Activated CD8-positive, alpha-beta memory T cell treated with anti-CD3 and anti-CD28 coated beads for 4 hours (primary cell): ENCODE results near the gene NPIPA1.
"Not testable (repeated sequence)": the region's sequence is repeated elsewhere in the genome, so short reads cannot be mapped to it uniquely, and the experiment has no call there.

Source experiments
- DNase-seq, 2 donors: peaks; one replicate each; pipeline ENCODE4 v3.0.0-alpha.2; 2020; ENCODE audit warnings: low read depth in 2 of 2

Gene NPIPA1

DNA sequence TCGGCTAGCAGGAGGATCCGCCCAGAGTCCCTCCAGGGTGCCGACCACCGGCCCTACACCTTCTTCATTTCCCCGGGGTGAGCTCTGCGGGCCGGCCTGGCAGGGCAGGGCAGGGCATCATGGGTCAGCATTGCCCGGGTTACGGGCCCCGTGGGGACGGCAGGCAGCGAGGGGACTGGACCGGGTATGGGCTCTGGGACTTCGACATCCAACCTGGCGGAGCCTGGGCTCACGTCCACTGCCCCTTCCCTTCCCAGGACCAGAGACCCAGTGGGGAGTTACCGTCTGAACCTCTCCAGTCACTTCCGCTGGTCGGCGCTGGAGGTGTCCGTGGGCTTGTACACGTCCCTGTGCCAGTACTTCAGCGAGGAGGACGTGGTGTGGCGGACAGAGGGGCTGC lies 7.0 kb upstream of the NPIPA1 start:
- not testable (repeated sequence) for DNase-seq

DNA sequence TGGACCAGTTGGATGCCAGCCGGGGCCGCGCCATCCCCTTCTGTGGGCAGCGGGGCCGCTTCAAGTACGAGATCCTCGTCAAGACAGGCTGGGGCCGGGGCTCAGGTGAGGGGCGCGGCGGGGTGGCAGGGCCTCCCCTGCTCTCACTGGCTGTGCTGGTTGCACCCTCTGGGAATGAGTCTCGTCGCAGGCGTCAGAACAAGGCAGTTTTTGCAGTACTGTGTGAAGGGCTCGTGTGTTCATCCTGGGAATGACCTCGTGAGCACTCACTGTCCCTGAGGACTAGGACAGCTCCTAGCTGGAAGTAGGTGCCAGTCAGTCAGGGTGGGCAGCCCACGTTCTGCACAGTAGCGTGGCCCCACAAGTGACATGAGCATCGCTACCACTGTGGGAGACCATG lies 6.3 kb upstream of the NPIPA1 start:
- not testable (repeated sequence) for DNase-seq

DNA sequence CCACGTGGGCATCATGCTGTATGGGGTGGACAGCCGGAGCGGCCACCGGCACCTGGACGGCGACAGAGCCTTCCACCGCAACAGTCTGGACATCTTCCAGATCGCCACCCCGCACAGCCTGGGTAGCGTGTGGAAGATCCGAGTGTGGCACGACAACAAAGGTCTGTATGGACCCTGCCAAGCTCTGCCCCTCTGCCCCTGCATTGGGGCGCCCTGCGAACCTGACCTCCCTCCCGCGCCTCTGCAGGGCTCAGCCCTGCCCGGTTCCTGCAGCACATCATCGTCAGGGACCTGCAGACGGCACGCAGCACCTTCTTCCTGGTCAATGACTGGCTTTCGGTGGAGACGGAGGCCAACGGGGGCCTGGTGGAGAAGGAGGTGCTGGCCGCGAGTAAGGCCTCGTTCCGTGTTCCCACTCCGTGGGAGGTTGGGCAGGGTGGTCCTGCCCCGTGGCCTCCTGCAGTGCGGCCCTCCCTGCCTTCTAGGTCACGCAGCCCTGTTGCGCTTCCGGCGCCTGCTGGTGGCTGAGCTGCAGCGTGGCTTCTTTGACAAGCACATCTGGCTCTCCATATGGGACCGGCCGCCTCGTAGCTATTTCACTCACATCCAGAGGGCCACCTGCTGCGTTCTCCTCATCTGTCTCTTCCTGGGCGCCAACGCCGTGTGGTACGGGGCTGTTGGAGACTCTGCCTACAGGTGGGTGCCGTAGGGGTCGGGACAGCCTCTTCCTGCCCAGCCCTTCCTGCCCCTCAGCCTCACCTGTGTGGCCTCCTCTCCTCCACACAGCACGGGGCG lies 4.5 kb upstream of the NPIPA1 start:
- DNase-seq = not testable (repeated sequence)

DNA sequence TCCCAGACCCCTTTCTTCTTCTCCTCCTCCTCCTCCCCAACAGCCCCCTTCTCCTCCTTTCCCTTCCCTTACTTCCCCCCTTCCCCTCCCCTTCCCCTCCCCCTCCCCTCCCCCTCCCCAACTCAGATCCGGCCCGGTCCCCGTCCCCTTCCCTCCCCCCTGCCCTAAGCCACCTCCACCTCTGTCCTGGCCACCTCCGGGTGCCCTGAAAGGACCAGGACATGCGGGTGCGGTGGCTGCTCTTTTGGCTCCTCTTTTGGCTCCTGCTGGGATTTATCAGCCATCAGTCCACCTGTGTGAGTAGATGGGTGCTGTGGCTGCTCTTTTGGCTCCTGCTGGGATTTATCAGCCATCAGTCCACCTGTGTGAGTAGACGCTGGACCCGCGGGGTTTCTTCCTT lies 751 bp downstream of the NPIPA1 start:
- DNase-seq = not testable (repeated sequence)

DNA sequence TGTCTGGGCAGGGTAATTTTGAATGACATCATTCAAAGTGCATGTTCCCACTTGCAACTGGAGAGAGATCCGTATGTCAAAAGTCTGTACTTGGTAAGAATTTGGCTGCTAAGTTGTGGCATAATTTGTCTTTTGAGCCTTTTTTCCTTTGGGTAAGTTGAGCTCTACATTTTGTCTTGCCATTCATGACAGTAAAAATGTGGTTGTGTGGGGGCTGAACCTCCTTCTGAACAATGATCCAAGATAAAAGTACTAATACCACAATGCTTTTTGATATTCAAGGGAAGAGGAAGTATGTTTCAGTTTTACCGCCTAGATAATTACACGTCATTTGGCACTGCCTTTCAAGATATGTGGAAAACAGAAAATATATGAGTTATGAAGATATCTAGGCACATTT lies 5.4 kb downstream of the NPIPA1 start:
- DNase-seq = not testable (repeated sequence)

DNA sequence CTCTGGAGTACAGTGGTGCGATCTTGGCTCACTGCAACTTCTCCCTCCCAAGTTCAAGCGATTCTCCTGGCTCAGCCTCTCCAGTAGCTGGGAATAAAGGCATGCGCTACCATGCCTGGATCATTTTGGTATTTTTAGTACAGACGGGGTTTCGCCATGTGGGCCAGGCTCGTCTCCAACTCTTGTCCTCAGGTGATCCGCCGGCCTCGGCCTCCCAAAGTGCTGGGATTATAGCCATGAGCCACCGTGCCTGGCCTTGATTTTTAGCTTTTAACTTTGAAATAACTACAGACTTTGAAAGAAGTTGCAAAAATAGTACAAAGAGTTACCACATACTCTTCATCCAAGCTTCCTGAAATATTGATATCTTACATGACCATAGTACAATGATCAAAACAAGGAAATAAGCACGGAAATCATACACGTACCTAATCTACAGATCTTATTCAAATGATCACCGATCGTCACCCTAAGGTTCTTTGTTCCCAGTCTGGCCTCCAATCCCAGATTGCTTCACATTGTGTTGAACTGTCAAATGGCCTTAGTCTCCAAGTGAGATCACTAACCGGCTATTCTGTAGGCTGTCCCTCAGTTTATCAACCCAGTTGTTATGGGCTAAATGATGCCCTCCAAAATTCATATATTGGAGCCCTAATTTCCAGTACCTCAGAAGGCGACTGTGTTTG lies 18.4 kb downstream of the NPIPA1 start:
- no peak for DNase-seq

DNA sequence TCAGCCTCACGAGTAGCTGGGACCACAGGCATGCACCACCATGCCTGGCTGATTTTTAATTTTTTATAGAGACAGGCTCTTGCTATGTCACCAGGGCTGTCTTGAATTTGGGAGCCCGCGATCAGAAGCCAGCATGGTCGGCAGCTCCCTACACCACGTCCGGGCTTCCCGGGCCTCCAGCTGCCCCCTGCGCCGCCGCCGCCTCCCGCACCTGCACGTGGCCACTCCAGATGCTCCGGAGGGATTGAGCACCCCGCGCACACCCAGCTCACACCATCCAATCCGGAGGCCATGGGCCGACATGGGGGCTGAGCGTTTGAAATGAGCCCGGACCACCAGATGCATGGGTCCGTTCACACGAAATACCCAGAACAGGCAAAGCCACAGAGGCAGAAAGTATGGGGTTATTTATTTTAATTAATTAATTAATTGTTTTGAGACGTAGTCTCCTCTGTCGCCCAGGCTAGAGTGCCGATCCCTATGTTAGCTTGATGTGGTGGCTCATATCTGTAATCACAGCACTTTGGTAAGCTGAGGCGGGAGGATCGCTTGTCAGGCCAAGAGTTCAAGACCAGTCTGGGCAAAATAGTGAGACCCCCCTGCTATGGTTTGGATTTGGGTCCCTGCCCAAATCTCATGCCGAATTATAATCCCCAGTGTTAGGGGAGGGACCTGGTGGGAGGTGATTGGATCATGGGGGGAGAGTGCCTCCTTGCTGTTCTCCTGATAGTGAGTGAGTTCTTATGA lies 20.5 kb downstream of the NPIPA1 start:
- DNase-seq = no peak

DNA sequence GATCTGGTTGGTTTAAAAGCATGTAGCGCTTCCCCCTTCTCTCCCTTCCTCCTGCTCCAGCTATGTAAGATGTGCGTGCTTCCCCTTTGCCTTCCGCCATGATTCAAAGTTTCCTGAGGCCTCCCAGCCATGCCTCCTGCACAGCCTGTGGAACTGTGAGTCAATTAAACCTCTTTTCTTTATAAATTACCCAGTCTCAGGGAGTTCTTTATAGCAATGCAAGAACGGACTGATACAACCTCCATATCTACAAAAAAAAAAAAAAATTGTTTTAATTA lies 21.0 kb downstream of the NPIPA1 start:
- DNase-seq = no peak

DNA sequence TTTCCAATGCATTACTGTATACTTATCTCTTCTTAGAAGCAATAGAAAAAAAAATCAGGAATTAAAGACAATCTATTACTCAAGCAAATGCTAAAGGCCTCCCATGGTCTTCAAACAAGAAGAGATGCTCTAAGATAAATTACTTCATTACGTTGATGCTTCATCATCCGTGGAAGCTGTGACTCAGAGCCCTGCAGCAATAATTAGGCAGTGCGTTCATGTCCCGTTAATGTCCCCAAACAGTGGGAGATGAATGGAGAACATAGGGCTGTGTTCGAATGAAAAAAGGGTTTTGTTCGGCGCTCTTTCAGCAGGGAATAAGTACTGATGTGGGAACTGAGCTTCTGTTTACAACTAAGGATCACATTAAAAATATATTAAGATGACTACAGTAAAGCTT lies 21.7 kb downstream of the NPIPA1 start:
- no peak for DNase-seq

DNA sequence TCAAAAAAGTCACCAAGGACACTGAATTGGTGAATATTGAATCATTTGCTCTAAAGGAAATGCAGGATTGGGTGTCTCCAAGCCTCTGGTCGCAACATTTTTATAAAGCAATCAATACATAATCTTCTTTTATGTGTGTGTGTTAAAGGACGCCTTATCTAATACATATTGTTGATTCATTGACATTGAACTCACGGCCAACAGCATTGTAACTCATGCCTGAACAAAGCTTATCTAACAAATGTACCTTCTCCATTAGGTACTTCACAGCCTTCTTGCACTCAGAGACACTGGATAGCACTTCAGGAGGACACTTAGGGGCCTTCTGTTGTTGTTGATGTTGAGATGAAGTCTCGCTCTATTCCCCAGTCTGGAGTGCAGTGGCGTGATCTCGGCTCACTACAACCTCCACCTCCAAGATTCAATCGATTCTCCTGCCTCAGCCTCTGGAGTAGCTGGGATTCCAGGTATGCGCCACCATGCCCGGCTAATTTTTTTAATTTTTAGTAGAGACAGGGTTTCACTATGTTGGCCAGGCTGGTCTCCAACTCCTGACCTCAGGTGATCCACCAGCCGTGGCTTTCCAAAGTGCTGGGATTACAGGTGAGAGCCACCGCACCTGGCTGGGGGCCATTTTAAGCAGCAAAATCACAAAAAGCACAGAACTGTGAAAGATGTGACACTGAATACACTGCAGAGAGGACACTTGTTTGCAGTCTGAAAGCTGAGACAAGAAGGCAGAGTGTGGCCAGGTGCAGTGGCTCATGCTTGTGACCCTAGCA lies 24.4 kb downstream of the NPIPA1 start:
- no peak for DNase-seq

DNA sequence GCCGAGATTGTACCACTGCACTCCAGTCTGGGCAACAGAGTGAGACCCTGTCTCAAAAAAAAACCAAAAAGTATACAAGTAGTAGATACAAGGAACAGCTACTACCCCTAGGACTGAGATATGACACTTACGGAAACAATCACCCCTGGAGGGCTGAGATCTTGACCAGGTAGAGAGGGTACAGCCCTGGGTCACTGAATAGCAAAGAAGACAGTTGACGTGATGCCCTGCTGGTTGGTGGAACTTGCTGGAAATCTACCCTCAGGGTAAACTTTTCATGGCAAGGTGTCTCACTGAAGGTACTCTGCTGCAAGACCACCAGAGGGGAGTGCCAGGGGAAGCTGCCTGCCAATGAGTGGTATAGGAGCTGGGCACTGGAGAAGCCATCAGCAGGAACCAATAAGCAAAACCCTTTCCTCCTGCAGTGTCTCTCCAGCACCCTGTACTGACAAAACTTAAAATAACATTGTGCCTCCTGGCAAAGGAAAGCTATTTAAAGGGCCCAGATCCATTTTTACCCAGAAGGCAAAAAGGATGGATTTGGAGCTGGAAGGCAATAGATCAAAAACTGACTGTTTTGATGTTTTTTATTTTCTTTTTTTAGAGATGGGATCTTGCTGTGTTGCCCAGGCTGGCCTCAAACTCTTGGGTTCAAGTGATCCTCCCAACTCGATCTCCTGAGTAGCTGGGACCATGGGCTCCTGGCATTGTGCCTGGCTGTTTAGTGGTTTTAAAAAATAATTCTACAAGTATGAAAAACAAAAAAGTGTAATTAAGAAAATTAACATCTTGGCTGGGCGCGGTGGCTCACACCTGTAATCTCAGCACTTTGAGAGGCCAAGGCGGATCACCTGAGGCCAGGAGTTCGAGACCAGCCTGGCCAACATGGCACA lies 26.3 kb downstream of the NPIPA1 start:
- no peak for DNase-seq

DNA sequence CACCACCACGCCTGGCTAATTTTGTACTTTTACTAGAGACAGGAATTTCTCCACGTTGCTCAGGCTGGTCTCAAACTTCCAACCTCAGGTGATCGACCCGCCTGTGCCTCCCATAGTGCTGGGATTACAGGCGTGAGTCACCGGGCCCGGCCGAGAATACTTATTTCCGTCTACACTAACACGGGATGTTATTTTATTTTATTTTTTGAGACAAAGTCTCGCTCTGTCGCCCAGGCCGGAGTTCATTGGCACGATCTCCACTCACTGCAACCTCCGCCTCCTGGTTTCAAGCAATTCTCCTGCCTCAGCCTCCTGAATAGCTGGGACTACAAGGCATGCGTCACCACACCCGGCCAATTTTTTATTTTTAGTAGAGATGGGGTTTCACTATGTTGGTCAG lies 28.1 kb downstream of the NPIPA1 start:
- no peak for DNase-seq

DNA sequence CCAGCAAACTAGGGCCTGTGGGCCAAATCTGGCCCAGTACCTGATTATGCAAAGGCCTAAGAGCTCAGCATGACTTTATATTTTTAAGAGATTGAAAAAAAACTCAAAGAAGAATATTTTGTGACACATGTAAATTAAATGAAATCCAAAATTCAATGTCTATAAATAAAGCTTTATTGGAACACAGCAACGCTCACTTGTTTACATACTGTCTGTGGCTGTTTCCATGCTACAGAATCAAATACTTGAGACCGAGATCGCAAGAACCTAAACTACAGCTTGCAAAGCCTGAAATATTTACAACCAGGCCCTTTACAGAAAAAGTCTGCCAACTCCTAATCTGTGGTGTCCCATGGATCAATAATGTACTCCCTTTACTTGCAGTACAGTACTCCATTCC lies 32.6 kb downstream of the NPIPA1 start:
- not testable (repeated sequence) for DNase-seq

DNA sequence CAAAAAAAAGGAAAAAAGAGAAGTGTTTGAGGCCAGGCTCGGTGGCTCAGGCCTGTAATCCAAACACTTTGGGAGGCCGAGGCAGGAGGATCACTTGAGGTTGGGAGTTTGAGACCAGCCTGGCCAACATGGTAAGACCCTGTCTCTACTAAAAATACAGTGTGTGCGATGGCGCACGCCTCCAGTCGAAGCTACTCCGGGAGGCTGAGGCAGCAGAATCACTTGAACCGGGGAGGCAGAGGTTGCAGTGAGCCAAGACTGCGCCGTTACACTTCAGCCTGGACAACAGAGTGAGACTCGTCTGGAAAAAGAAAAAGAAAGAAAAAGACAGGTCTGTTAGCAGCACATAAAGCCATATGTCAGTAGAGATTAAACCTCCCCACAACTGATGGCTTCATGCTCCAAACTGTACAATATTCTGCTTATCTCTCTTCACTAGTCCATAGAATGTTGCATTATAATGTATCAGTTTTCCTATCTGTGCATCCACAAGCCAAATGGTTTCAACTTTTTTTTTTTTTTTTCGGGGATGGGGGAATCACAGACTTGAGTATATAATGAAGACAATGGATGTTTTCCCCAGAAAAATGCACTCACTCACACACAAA lies 34.5 kb downstream of the NPIPA1 start:
- not testable (repeated sequence) for DNase-seq

DNA sequence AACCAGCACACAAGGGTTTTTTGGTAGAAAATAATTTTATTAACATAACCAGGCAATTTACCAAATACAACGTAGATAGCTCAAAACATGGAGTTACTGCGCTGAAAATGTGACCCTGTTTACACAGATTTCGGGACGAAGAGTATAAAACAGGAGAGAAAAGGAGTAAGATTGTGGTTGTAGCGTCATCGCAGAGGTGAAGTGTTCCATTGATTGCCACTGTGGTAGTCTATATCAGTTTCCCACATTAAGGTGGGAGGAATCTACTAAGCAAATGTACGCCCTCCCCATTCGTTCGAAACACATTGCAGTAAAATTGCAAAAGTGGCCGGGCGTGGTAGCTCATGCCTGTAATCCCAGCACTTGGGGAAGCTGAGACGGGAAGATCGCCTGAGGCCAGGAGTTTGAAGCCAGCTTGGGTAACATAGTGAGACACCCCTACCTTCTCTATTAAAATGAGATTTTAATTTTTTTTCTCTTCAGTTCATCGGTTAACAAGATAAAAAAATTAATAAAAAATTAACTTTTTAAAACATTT lies 36.6 kb downstream of the NPIPA1 start:
- not testable (repeated sequence) for DNase-seq

DNA sequence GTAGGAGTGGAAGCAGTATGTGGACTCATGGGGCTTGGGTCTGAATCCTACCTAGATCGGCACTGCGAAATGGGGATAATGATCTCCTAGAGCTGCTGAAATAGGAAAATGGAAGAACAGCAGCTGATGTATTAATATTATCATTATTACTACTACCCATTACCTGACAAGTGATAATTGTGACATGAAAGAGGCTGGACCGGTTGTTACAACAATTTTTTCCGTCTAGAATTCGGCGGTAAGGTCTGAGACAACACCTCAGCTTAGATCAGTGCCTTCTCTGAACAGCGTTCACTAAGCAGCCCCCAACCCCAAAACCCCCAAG lies 37.0 kb downstream of the NPIPA1 start:
- DNase-seq = not testable (repeated sequence)

DNA sequence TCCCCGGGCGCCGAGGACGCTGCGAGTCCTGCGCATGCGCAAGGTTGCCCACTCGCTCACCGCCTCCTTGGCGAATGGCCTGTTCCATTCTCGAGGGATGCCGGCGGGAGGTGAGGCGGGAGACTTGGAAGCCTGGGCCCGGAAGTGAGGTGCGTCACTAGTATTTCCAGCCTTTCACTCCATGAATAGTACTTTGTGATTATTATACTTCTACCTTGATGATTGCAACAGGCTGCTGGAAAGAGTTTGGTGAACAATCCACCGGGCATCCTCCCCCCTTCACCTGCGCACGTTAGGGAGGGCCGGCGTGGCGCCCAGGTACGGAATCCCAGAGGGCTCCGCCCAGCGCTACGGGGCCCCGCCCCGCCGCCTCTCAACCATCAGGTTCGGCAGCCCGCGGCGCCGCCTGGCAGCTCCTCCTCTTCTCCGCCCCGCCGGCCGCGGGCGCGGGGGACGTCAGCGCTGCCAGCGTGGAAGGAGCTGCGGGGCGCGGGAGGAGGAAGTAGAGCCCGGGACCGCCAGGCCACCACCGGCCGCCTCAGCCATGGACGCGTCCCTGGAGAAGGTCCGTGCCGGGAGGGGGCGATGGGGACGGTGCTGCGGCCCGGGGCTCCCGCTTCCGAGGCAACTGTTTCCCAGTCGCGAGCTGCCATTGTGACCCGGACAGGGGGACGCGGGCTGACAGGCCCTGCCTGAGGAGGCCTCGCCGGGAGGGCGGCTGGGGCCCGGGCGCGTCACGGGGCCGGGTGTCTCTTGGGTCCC lies 37.6 kb downstream of the NPIPA1 start, which contains the start of gene PDXDC1:
Gene PDXDC1, plus strand, starts transcription at position 371 of the 762 bp plus-strand sequence. Its CDS starts 174 bp downstream, at position 545.
- peak; percentile 91 to 98 for DNase-seq

DNA sequence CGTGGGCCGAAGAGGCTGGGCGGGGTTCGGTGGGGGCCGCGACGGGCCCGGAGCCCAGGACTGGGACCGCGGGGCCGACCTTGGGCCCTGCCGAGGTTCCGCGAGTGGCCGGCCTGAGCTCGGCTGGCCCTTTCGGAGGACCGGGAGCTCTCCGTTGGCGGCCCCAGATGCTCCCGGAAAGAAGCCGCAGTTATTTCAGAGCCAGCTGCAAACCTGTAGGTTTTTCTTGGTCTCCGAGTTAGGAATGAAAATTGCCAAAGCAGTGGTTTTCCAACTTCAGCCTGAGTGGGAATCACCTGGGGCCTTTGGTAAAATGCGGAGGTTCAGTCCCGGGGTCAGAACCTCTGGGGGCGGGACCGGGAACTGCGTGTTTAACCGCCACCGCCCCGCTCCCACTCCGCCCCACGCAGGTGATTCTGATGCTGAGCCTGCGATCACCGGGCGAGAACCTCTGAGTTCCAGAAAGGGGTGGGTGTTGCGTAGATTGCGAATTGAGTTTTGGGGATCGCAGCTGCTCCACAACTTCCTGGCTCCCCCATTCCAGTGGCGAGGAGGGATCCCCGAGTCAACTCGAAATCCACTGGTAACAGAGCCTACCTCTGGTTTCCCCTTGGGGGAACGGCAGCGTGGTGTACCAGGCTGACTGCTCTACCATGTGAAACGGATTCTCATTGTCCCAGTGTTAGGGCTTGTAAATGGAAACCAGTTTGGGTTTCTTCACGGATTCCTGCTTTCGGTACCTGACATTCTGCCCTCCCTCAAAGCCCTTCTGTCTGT lies 38.4 kb downstream of the NPIPA1 start:
- DNase-seq = peak; percentile 35 to 36
